Measurements from ENCODE around the gene PKP1.
"Not testable (repeated sequence)": the region's sequence is repeated elsewhere in the genome, so short reads cannot be mapped to it uniquely, and the experiment has no call there.

DNA sequence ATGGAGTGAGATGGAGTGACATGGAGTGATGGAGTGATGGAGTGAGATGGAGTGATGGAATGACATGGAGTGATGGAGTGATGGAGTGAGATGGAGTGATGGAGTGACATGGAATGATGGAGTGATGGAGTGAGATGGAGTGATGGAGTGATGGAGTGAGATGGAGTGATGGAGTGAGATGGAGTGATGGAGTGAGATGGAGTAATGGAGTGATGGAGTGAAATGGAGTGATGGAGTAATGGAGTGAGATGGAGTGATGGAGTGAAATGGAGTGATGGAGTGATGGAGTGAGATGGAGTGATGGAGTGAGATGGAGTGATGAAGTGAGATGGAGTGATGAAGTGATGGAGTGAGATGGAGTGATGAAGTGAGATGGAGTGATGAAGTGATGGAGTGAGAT lies 25.2 kb upstream of the PKP1 start:
- TF ChIP-seq, protein P1, sequence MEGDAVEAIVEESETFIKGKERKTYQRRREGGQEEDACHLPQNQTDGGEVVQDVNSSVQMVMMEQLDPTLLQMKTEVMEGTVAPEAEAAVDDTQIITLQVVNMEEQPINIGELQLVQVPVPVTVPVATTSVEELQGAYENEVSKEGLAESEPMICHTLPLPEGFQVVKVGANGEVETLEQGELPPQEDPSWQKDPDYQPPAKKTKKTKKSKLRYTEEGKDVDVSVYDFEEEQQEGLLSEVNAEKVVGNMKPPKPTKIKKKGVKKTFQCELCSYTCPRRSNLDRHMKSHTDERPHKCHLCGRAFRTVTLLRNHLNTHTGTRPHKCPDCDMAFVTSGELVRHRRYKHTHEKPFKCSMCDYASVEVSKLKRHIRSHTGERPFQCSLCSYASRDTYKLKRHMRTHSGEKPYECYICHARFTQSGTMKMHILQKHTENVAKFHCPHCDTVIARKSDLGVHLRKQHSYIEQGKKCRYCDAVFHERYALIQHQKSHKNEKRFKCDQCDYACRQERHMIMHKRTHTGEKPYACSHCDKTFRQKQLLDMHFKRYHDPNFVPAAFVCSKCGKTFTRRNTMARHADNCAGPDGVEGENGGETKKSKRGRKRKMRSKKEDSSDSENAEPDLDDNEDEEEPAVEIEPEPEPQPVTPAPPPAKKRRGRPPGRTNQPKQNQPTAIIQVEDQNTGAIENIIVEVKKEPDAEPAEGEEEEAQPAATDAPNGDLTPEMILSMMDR (conservative IDR thresholded peaks at IDR 0.05): not testable (repeated sequence)
- not testable (repeated sequence) for TF ChIP-seq ZFX (IDR thresholded peaks at IDR 0.05)

Data from C4-2B (cell line).